HEK293T (cell line): ENCODE data around the gene CD82.

ENCODE experiments used
- CTCF ChIA-PET: fragments of 350-600 bp; formaldehyde crosslinking; extraction: SDS; loops from one replicate; lab custom pipeline; 2021; ENCODE audit warnings: antibody characterized with exemption, inconsistent platforms; lab: Yijun Ruan, JAX
- POLR2A ChIA-PET: fragments of 350-600 bp; formaldehyde crosslinking; extraction: SDS; loops from one replicate; lab custom pipeline; 2020; ENCODE audit warnings: antibody characterized with exemption, inconsistent platforms; lab: Yijun Ruan, JAX
- DNase-seq: peaks from one replicate; pipeline ENCODE4 v3.0.0; 2012; ENCODE audit warnings: mixed read lengths; ENCODE audit errors: extremely low spot score
- ARNT ChIP-seq: fragments of 450-650 bp; IDR thresholded peaks from 2 replicates; pipeline ENCODE4 v1.6.1; 2017; ENCODE audit warnings: mild to moderate bottlenecking
- BHLHE40 ChIP-seq: fragments of 450-650 bp; IDR thresholded peaks from 2 replicates; pipeline ENCODE4 v1.6.1; 2016; ENCODE audit warnings: mild to moderate bottlenecking, moderate library complexity, borderline replicate concordance
- CTBP1 ChIP-seq: fragments of 450-650 bp; IDR thresholded peaks from 2 replicates; pipeline ENCODE4 v1.6.1; 2016; ENCODE audit warnings: borderline replicate concordance
- ELF4 ChIP-seq: fragments of 450-650 bp; IDR thresholded peaks from 2 replicates; pipeline ENCODE4 v1.6.1; 2017; ENCODE audit warnings: antibody characterized with exemption
- FOXA1 ChIP-seq: fragments of 450-650 bp; IDR thresholded peaks from 2 replicates; pipeline ENCODE4 v1.6.1; 2016; ENCODE audit warnings: mild to moderate bottlenecking
- FOXK2 ChIP-seq: fragments of 450-650 bp; IDR thresholded peaks from 2 replicates; pipeline ENCODE4 v1.6.1; 2016; ENCODE audit warnings: mild to moderate bottlenecking
- FOXM1 ChIP-seq: fragments of 450-650 bp; IDR thresholded peaks from 2 replicates; pipeline ENCODE4 v1.6.1; 2017; ENCODE audit warnings: mild to moderate bottlenecking, borderline replicate concordance
- HDGF ChIP-seq: fragments of 450-650 bp; IDR thresholded peaks from 2 replicates; pipeline ENCODE4 v1.6.1; 2017; ENCODE audit warnings: antibody characterized with exemption, borderline replicate concordance
- L3MBTL2 ChIP-seq: fragments of 450-650 bp; conservative IDR thresholded peaks from 2 replicates; pipeline ENCODE4 v1.6.1; 2016; ENCODE audit warnings: mild to moderate bottlenecking
- LEF1 ChIP-seq: fragments of 450-650 bp; IDR thresholded peaks from 2 replicates; pipeline ENCODE4 v1.6.1; 2017; ENCODE audit warnings: mild to moderate bottlenecking, borderline replicate concordance
- NFRKB ChIP-seq: fragments of 450-650 bp; IDR thresholded peaks from 2 replicates; pipeline ENCODE4 v1.6.1; 2016; ENCODE audit warnings: mild to moderate bottlenecking, moderate library complexity
- PKNOX1 ChIP-seq: fragments of 450-650 bp; IDR thresholded peaks from 2 replicates; pipeline ENCODE4 v1.6.1; 2016
- SP1 ChIP-seq: fragments of 450-650 bp; IDR thresholded peaks from 2 replicates; pipeline ENCODE4 v1.6.1; 2017
- SUZ12 ChIP-seq: fragments of 450-650 bp; IDR thresholded peaks from 2 replicates; pipeline ENCODE4 v1.6.1; 2016; ENCODE audit warnings: mild to moderate bottlenecking
- TARDBP ChIP-seq: fragments of 450-650 bp; IDR thresholded peaks from 2 replicates; pipeline ENCODE4 v1.6.1; 2016
- ZNF384 ChIP-seq: fragments of 450-650 bp; IDR thresholded peaks from 2 replicates; pipeline ENCODE4 v1.6.1; 2016

Gene CD82

GRCh38 chr11:44528103-44528502, 37.4 kb upstream of the CD82 start:
- ChIA-PET POLR2A (no interaction called here), CTCF (no interaction called here)
- no peak for DNase-seq
- no peak for TF ChIP-seq CTBP1
- no peak for TF ChIP-seq BHLHE40
- no peak for TF ChIP-seq FOXM1
- TF ChIP-seq TARDBP, result no peak
- no peak for TF ChIP-seq ZNF384
- no peak for TF ChIP-seq ELF4

GRCh38 chr11:44528581-44528980, 36.9 kb upstream of the CD82 start:
- DNase-seq, result no peak
- TF ChIP-seq ELF4 (no peak), ARNT (no peak), LEF1 (no peak), FOXA1 (no peak), FOXK2 (no peak), ZNF384 (no peak), L3MBTL2 (no peak), BHLHE40 (no peak), FOXM1 (no peak), NFRKB (no peak), SUZ12 (no peak), SP1 (no peak), PKNOX1 (no peak), CTBP1 (no peak), TARDBP (no peak), HDGF (no peak)
- ChIA-PET CTCF (no interaction called here), POLR2A (no interaction called here)

- no peak for DNase-seq
- TF ChIP-seq FOXA1, result no peak
- TF ChIP-seq L3MBTL2, result no peak
- TF ChIP-seq BHLHE40, result no peak
- no peak for TF ChIP-seq HDGF
- no peak for TF ChIP-seq FOXK2
- no peak for TF ChIP-seq ELF4
- TF ChIP-seq CTBP1, result no peak
- no peak for TF ChIP-seq ARNT
- no peak for TF ChIP-seq NFRKB
- TF ChIP-seq PKNOX1, result no peak
- no peak for TF ChIP-seq FOXM1
- no peak for TF ChIP-seq TARDBP
- no peak for TF ChIP-seq ZNF384
- ChIA-PET CTCF (interaction anchor here (0.7 kb wide), 1 partner anchor 392 kb away, joined by 6 read pairs; no protein-coding TSS in a partner anchor), POLR2A (no interaction called here)
Measured at GRCh38 chr11:44529895-44530412, 35.5 kb upstream of the CD82 start.

GRCh38 chr11:44530413-44531115, 34.9 kb upstream of the CD82 start:
- TF ChIP-seq HDGF, result no peak
- no peak for TF ChIP-seq ELF4
- TF ChIP-seq FOXA1, result no peak
- TF ChIP-seq PKNOX1, result no peak
- no peak for TF ChIP-seq LEF1
- TF ChIP-seq ARNT, result no peak
- no peak for TF ChIP-seq SUZ12
- no peak for TF ChIP-seq SP1
- no peak for TF ChIP-seq FOXK2
- TF ChIP-seq NFRKB, result no peak
- no peak for TF ChIP-seq BHLHE40
- no peak for TF ChIP-seq FOXM1
- TF ChIP-seq CTBP1, result no peak
- TF ChIP-seq L3MBTL2, result no peak
- TF ChIP-seq TARDBP, result no peak
- no peak for TF ChIP-seq ZNF384
- POLR2A ChIA-PET, result no interaction called here
- CTCF ChIA-PET, result no interaction called here
- DNase-seq, result no peak

GRCh38 chr11:44531116-44531504, 34.4 kb upstream of the CD82 start:
- ChIA-PET POLR2A (no interaction called here), CTCF (no interaction called here)
- TF ChIP-seq FOXM1, result no peak
- TF ChIP-seq FOXA1, result no peak
- no peak for TF ChIP-seq SP1
- no peak for TF ChIP-seq ELF4
- TF ChIP-seq LEF1, result no peak
- DNase-seq, result no peak

GRCh38 chr11:44531636-44532035, 33.8 kb upstream of the CD82 start:
- no peak for DNase-seq
- TF ChIP-seq HDGF (no peak), FOXM1 (no peak), ELF4 (no peak), CTBP1 (no peak), TARDBP (no peak), ZNF384 (no peak), LEF1 (no peak), NFRKB (no peak), BHLHE40 (no peak)
- POLR2A ChIA-PET, result no interaction called here
- CTCF ChIA-PET, result no interaction called here
